ENCODE data around the gene TXNL4B. TPM values are rescaled to one million over a fixed set of nuclear protein-coding genes. Genes with fewer than 3 reads are reported as not detected.
"Not testable (repeated sequence)": the region's sequence is repeated elsewhere in the genome, so short reads cannot be mapped to it uniquely, and the experiment has no call there.

The TXNL4B gene
- total and polyA plus RNA-seq, 2 experiments from 2014 or later: 3.6 to 5.1 TPM

GRCh38 chr16:72060405-72060804, 33.0 kb downstream of the TXNL4B start:
- H3K36me3 ChIP-seq: no peaks in the 10 kb centered on the region
- H3K9me3 ChIP-seq (ENCODE audit: low read depth): no peaks in the 10 kb centered on the region
- no peak overlapping the region for H3K4me3 ChIP-seq
- no peak overlapping the region for H3K27ac ChIP-seq
- DNase-seq (ENCODE audit: low read depth in 1 of 2, low spot score in 1 of 2): no peak
- no peaks in the 10 kb centered on the region for H3K27me3 ChIP-seq
- H3K4me1 ChIP-seq (ENCODE audit: low read depth): no peaks in the 10 kb centered on the region
- no peak for TF ChIP-seq CTCF (IDR thresholded peaks at IDR 0.05; ENCODE audit: low read depth, low read length)

- H3K27me3 ChIP-seq; H3K4me3 ChIP-seq; DNase-seq (ENCODE audit: low read depth in 1 of 2, low spot score in 1 of 2): not testable (repeated sequence)
Measured at GRCh38 chr16:72059060-72059459, 34.4 kb downstream of the TXNL4B start.

DNA sequence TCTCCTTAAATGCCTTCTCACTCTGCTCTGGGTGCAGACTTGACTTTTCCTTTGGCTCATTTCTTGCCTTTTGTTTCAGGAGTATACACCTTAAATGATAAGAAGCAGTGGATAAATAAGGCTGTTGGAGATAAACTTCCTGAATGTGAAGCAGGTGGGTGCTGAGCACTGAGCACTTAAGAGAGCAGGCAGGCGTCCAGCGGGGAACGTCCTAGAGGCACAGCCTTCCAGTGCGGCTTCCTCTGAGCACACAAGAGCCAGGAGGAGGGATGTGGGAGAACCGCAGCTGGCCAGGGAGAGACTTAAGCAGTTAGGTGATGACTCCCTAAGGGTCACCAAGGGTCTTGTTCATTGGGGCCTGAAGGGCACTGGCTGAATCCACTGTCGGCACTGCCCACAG, 36.1 kb downstream of the TXNL4B start:
- not testable (repeated sequence) for H3K9me3 ChIP-seq (ENCODE audit: low read depth); H3K4me3 ChIP-seq; DNase-seq (ENCODE audit: low read depth in 1 of 2, low spot score in 1 of 2); H3K27ac ChIP-seq; H3K36me3 ChIP-seq; H3K4me1 ChIP-seq (ENCODE audit: low read depth); H3K27me3 ChIP-seq

More at GRCh38 chr16:72059060-72059459, 34.4 kb downstream of the TXNL4B start:
- H3K27ac ChIP-seq; H3K9me3 ChIP-seq (ENCODE audit: low read depth); H3K4me1 ChIP-seq (ENCODE audit: low read depth); H3K36me3 ChIP-seq: not testable (repeated sequence)

- TF ChIP-seq CTCF (IDR thresholded peaks at IDR 0.05; ENCODE audit: low read depth, low read length): no peak
- H3K27me3 ChIP-seq: no peaks in the 10 kb centered on the region
- H3K27ac ChIP-seq: no peak overlapping the region
- no peaks in the 10 kb centered on the region for H3K4me1 ChIP-seq (ENCODE audit: low read depth)
- DNase-seq (ENCODE audit: low read depth in 1 of 2, low spot score in 1 of 2): no peak
- no peaks in the 10 kb centered on the region for H3K9me3 ChIP-seq (ENCODE audit: low read depth)
- no peak overlapping the region for H3K4me3 ChIP-seq
- no peaks in the 10 kb centered on the region for H3K36me3 ChIP-seq
Measured at GRCh38 chr16:72055911-72056310, 37.5 kb downstream of the TXNL4B start.

GRCh38 chr16:72054254-72054847, 39.1 kb downstream of the TXNL4B start, which contains the start of gene HP:
HP (plus strand) TSS chr16:72054505; CDS start chr16:72054653, 148 bp downstream.
- not testable (repeated sequence) for H3K4me1 ChIP-seq (ENCODE audit: low read depth); H3K27me3 ChIP-seq; H3K4me3 ChIP-seq; H3K36me3 ChIP-seq; H3K27ac ChIP-seq; H3K9me3 ChIP-seq (ENCODE audit: low read depth)
- peak in 1 of 2 donors; percentile 54 for DNase-seq (ENCODE audit: low read depth in 1 of 2, low spot score in 1 of 2)

GRCh38 chr16:72051818-72052217, 41.6 kb downstream of the TXNL4B start:
- peak in 1 of 2 donors; percentile 47 for DNase-seq (ENCODE audit: low read depth in 1 of 2, low spot score in 1 of 2)
- Histone ChIP-seq H3K36me3 (no peaks in the 10 kb centered on the region), H3K4me3 (no peak overlapping the region), H3K27me3 (no peaks in the 10 kb centered on the region), H3K27ac (no peak overlapping the region), H3K4me1 (ENCODE audit: low read depth) (no peaks in the 10 kb centered on the region), H3K9me3 (ENCODE audit: low read depth) (no peaks in the 10 kb centered on the region)
- no peak for TF ChIP-seq CTCF (IDR thresholded peaks at IDR 0.05; ENCODE audit: low read depth, low read length)

DNA sequence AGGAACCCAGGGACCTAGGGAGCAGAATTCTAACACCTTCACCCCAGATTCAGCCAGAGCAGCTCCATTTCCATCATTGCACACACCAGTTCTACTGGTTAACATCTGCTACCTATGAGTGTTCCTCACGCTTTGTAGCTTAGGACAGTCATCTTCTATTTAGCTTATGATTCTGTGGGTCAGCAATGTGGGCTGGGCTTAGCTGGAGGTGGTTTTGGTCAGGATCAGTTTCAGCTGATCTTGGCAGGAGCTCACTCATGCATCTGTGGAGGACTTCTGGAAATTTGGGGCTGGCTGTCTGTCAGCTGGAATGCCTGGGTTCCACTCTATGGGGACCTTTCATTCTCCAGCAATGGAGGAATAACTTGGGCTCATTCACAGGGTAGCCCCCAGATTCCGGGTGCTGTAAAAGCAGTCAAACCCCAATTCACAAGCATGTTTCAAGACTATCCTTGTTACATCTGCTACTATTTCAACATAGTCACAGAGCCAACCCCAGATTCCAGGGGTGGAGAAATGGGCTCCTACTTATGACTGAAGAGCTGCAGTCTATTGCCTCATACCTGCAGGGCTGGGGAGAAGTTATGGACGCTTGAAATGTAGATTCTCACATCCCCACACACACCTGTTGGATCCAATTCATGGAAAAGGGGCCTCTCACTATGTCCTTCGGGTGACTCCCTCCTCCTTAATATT, 42.5 kb downstream of the TXNL4B start:
- H3K27ac ChIP-seq: no peak overlapping the region
- H3K36me3 ChIP-seq: no peaks in the 10 kb centered on the region
- DNase-seq (ENCODE audit: low read depth in 1 of 2, low spot score in 1 of 2): peak in 1 of 2 donors; percentile 46
- TF ChIP-seq CTCF (IDR thresholded peaks at IDR 0.05; ENCODE audit: low read depth, low read length): no peak
- H3K4me3 ChIP-seq: no peak overlapping the region
- H3K27me3 ChIP-seq: no peaks in the 10 kb centered on the region
- no peaks in the 10 kb centered on the region for H3K4me1 ChIP-seq (ENCODE audit: low read depth)
- H3K9me3 ChIP-seq (ENCODE audit: low read depth): no peaks in the 10 kb centered on the region
